Fibroblast of lung (primary cell): ENCODE results near the gene DYNC1LI2. TPM values are rescaled to one million over a fixed set of nuclear protein-coding genes. Genes with fewer than 3 reads are reported as not detected.

Source experiments
- DNase-seq, 2 donors: peaks; one replicate each; pipeline versions ENCODE4 v3.0.0 to v3.0.0-alpha.2; 2010; ENCODE audit warnings: low read depth in 2 of 2
- H2AFZ ChIP-seq: 2 replicates; pipeline ENCODE4 v1.5.1; 2012; ENCODE audit warnings: low read length, control low read depth, inconsistent platforms
- H3K27ac ChIP-seq: 2 replicates; pipeline ENCODE4 v1.5.1; 2011; ENCODE audit warnings: low read length, control low read depth; ENCODE audit not compliant: insufficient read depth
- H3K27me3 ChIP-seq: 2 replicates; pipeline ENCODE4 v1.5.1; 2011; ENCODE audit warnings: mild to moderate bottlenecking, low read length; ENCODE audit not compliant: control insufficient read depth, insufficient read depth
- H3K36me3 ChIP-seq: 2 replicates; pipeline ENCODE4 v1.5.1; 2011; ENCODE audit warnings: low read length; ENCODE audit not compliant: control insufficient read depth, insufficient read depth
- H3K4me1 ChIP-seq: 2 replicates; pipeline ENCODE4 v1.5.1; 2011; ENCODE audit warnings: low read length; ENCODE audit not compliant: control insufficient read depth, insufficient read depth; ENCODE audit errors: extremely low read depth
- H3K4me2 ChIP-seq: 2 replicates; pipeline ENCODE4 v1.5.1; 2011; ENCODE audit warnings: low read length, control low read depth; ENCODE audit not compliant: insufficient read depth; ENCODE audit errors: extremely low read depth
- H3K4me3 ChIP-seq, 4 experiments: fragments of 200-600 bp in 1 of 4; sonication (generic) in 1 of 4; replicated peaks in 1 of 4; 2 replicates each; pipeline ENCODE4 v1.5.1; 2011 to 2016; ENCODE audit warnings: low read length in 4 of 4, low read depth in 3 of 4, mild to moderate bottlenecking in 3 of 4, control low read depth in 2 of 4, inconsistent platforms in 1 of 4, mixed read lengths in 1 of 4; ENCODE audit not compliant: insufficient read depth in 1 of 4; ENCODE audit errors: control extremely low read depth in 1 of 4
- H3K79me2 ChIP-seq: 2 replicates; pipeline ENCODE4 v1.5.1; 2012; ENCODE audit warnings: mild to moderate bottlenecking, low read length, inconsistent platforms; ENCODE audit not compliant: control insufficient read depth, insufficient read depth
- H3K9ac ChIP-seq: 2 replicates; pipeline ENCODE4 v1.5.1; 2011; ENCODE audit warnings: mild to moderate bottlenecking, low read length, control low read depth; ENCODE audit not compliant: insufficient read depth
- H3K9me3 ChIP-seq: 2 replicates; pipeline ENCODE4 v1.5.1; 2012; ENCODE audit warnings: low read depth, low read length; ENCODE audit not compliant: control insufficient read depth, insufficient read depth
- H4K20me1 ChIP-seq: 2 replicates; pipeline ENCODE4 v1.5.1; 2011; ENCODE audit warnings: low read length; ENCODE audit not compliant: control insufficient read depth, insufficient read depth; ENCODE audit errors: extremely low read depth
- CTCF ChIP-seq, 2 donors: IDR thresholded peaks in 1 of 2; conservative IDR thresholded peaks in 1 of 2; 1 replicate in 1 of 2; 2 replicates in 1 of 2; pipeline ENCODE4 v1.5.1; 2011 to 2012; ENCODE audit warnings: low read length in 2 of 2, control low read depth in 1 of 2, inconsistent platforms in 1 of 2, low read depth in 1 of 2, mild to moderate bottlenecking in 1 of 2
- EZH2 ChIP-seq: IDR thresholded peaks from 2 replicates; pipeline ENCODE4 v1.5.1; 2012; ENCODE audit warnings: low read length, control low read depth, mild to moderate bottlenecking; ENCODE audit errors: missing control alignments
- polyA plus RNA-seq, 2 donors: library from polyadenylated mRNA; depleted of rRNA in 1 of 2; stranded (reverse) in 1 of 2; unstranded in 1 of 2; fragments of >200 nt; gene quantifications; 2 replicates each; pipeline ENCODE4 v1.2.1, GENCODE V29; 2011 to 2012; ENCODE audit warnings: missing spikeins in 1 of 2
- total RNA-seq: library from RNA; depleted of rRNA; stranded (reverse); fragments of >200 nt; gene quantifications from 2 replicates; pipeline ENCODE4 v1.2.1, GENCODE V29; 2014

DYNC1LI2 gene
- total and polyA plus RNA-seq, 2 donors (not counting 1 experiment from before 2014, with no cell fraction given) = 83.3 to 173 TPM

- peak in 1 of 2 donors; percentile 72 for DNase-seq
- H3K9me3 ChIP-seq = no peaks in the 10 kb centered on the region
- H3K4me3 ChIP-seq = no peak overlapping the region
- H3K79me2 ChIP-seq = peaks cover 60% of the 10 kb centered on the region
- H3K27ac ChIP-seq = peak overlapping the region; percentile 44
- no peak for TF ChIP-seq CTCF (conservative IDR thresholded peaks at IDR 0.05 in 1 of 2, IDR thresholded peaks at IDR 0.05 in 1 of 2; ENCODE audit: low read depth in 1 of 2, low read length in 2 of 2)
- TF ChIP-seq EZH2 = no peak
- no peak overlapping the region for H2AFZ ChIP-seq
- peak overlapping the region; percentile 3 for H3K4me2 ChIP-seq
- no peaks in the 10 kb centered on the region for H4K20me1 ChIP-seq
- H3K36me3 ChIP-seq = peaks cover 14% of the 10 kb centered on the region
- peaks cover 16% of the 10 kb centered on the region for H3K4me1 ChIP-seq
- no peak overlapping the region for H3K9ac ChIP-seq
- H3K27me3 ChIP-seq = no peaks in the 10 kb centered on the region
Observed at GRCh38 chr16:66741950-66742808, 9.2 kb downstream of the DYNC1LI2 start.

- DNase-seq = peak; percentile 93 to 94
- Histone ChIP-seq H3K27me3 (no peaks in the 10 kb centered on the region), H3K9ac (peak overlapping the region; percentile 38), H3K4me3 (no peak overlapping the region), H3K36me3 (peaks cover 11% of the 10 kb centered on the region), H3K9me3 (no peaks in the 10 kb centered on the region), H3K27ac (peak overlapping the region; percentile 73), H2AFZ (no peak overlapping the region), H3K4me2 (peak overlapping the region; percentile 70), H3K79me2 (peaks cover 58% of the 10 kb centered on the region), H4K20me1 (no peaks in the 10 kb centered on the region), H3K4me1 (peaks cover 16% of the 10 kb centered on the region)
- TF ChIP-seq EZH2 (no peak), CTCF (conservative IDR thresholded peaks at IDR 0.05 in 1 of 2, IDR thresholded peaks at IDR 0.05 in 1 of 2; ENCODE audit: low read depth in 1 of 2, low read length in 2 of 2) (no peak)
Observed at GRCh38 chr16:66741169-66741900, 10.1 kb downstream of the DYNC1LI2 start.

- DNase-seq = peak; percentile 34 to 43
- no peak overlapping the region for H3K4me2 ChIP-seq
Observed at GRCh38 chr16:66740533-66740932, 10.9 kb downstream of the DYNC1LI2 start.

More at GRCh38 chr16:66740533-66740932, 10.9 kb downstream of the DYNC1LI2 start:
- Histone ChIP-seq H3K9me3 (no peaks in the 10 kb centered on the region), H3K4me3 (no peak overlapping the region), H3K36me3 (peaks cover 15% of the 10 kb centered on the region), H3K27me3 (no peaks in the 10 kb centered on the region), H3K79me2 (peaks cover 54% of the 10 kb centered on the region), H3K4me1 (peaks cover 16% of the 10 kb centered on the region), H3K9ac (no peak overlapping the region), H3K27ac (peak overlapping the region; percentile 73), H4K20me1 (no peaks in the 10 kb centered on the region), H2AFZ (no peak overlapping the region)
- no peak for TF ChIP-seq CTCF (conservative IDR thresholded peaks at IDR 0.05 in 1 of 2, IDR thresholded peaks at IDR 0.05 in 1 of 2; ENCODE audit: low read depth in 1 of 2, low read length in 2 of 2)
